Karpas-422 (cell line): ENCODE data around the gene MUC3A. TPM values are rescaled to one million over a fixed set of nuclear protein-coding genes. Genes with fewer than 3 reads are reported as not detected.
"Not testable (repeated sequence)": the region's sequence is repeated elsewhere in the genome, so short reads cannot be mapped to it uniquely, and the experiment has no call there.

Experiments used
- DNase-seq: peaks from one replicate; pipeline ENCODE4 v3.0.0-alpha.2; 2015
- H2AFZ ChIP-seq: fragments of 200-600 bp; sonication (generic); 2 replicates; pipeline ENCODE4 v1.6.1; 2014; ENCODE audit warnings: antibody characterized with exemption, low read length, mixed read lengths
- H3K27ac ChIP-seq: fragments of 200-600 bp; sonication (generic); 2 replicates; pipeline ENCODE4 v1.5.1; 2014; ENCODE audit warnings: mild to moderate bottlenecking, low read length, moderate library complexity
- H3K27me3 ChIP-seq: fragments of 200-600 bp; sonication (generic); 2 replicates; pipeline ENCODE4 v1.6.1; 2014; ENCODE audit warnings: low read length, mixed read lengths
- H3K36me3 ChIP-seq: fragments of 200-600 bp; sonication (generic); 2 replicates; pipeline ENCODE4 v1.6.1; 2014; ENCODE audit warnings: low read length, mixed read lengths; ENCODE audit not compliant: insufficient read depth
- H3K4me1 ChIP-seq: fragments of 200-600 bp; sonication (generic); 2 replicates; pipeline ENCODE4 v1.6.1; 2014; ENCODE audit warnings: mild to moderate bottlenecking, low read length, mixed read lengths
- H3K4me2 ChIP-seq: fragments of 200-600 bp; sonication (generic); 2 replicates; pipeline ENCODE4 v1.6.1; 2014; ENCODE audit warnings: low read length, low read depth, mild to moderate bottlenecking; ENCODE audit not compliant: poor library complexity, severe bottlenecking
- H3K4me3 ChIP-seq: fragments of 200-600 bp; sonication (generic); 2 replicates; pipeline ENCODE4 v1.5.1; 2014; ENCODE audit warnings: mild to moderate bottlenecking, antibody characterized with exemption, low read length, mixed read lengths
- H3K79me2 ChIP-seq: fragments of 200-600 bp; sonication (generic); 2 replicates; pipeline ENCODE4 v1.6.1; 2014; ENCODE audit warnings: mild to moderate bottlenecking, low read length, mixed read lengths
- H3K9ac ChIP-seq: fragments of 200-600 bp; sonication (generic); 2 replicates; pipeline ENCODE4 v1.6.0; 2014; ENCODE audit warnings: low read length
- H3K9me2 ChIP-seq: fragments of 200-600 bp; sonication (generic), shearing (Covaris generic); replicated peaks from 2 replicates; pipeline ENCODE4 v1.6.0; 2014; ENCODE audit warnings: mild to moderate bottlenecking, low read length, moderate library complexity; ENCODE audit not compliant: insufficient read depth
- H3K9me3 ChIP-seq: fragments of 300-700, 200-600 bp; sonication (generic); 2 replicates; pipeline ENCODE4 v1.6.1; 2014; ENCODE audit warnings: low read length, mixed read lengths
- H4K20me1 ChIP-seq: fragments of 200-600 bp; sonication (generic); 2 replicates; pipeline ENCODE4 v1.6.1; 2014; ENCODE audit warnings: mild to moderate bottlenecking, antibody characterized with exemption, low read length, low read depth; ENCODE audit not compliant: insufficient read depth
- total RNA-seq: library from RNA; depleted of rRNA; stranded (reverse); fragments of >200 nt; shearing (Covaris generic); gene quantifications from 2 replicates; pipeline ENCODE4 v1.2.3, GENCODE V29; 2014; ENCODE audit warnings: low replicate concordance

The MUC3A gene
- total RNA-seq, 1 experiment from 2014 or later, result not detected

DNA sequence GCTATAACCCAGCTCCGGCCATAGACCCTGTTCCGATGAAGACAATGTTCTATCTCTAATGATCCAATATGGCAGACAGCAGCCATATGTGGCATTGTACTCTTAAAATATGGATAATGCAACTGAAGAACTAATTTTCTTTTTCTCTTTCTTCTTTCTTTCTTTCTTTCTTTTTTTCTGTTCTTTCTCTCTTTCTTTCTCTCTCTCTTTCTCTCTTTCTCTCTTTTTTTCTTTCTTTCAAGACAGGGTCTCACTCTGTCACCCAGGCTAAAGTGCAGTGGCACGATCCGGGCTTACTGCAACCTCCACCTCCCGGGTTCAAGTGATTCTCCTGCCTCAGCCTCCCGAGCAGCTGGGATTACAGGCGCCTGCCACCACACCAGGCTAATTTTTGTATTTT is 13.2 kb upstream of the MUC3A start:
- H3K9me3 ChIP-seq, H3K4me3 ChIP-seq, H3K9ac ChIP-seq, H3K4me1 ChIP-seq, H4K20me1 ChIP-seq, DNase-seq, H3K4me2 ChIP-seq, H3K27me3 ChIP-seq, H3K9me2 ChIP-seq, H3K79me2 ChIP-seq, H3K36me3 ChIP-seq, H2AFZ ChIP-seq, H3K27ac ChIP-seq: not testable (repeated sequence)

DNA sequence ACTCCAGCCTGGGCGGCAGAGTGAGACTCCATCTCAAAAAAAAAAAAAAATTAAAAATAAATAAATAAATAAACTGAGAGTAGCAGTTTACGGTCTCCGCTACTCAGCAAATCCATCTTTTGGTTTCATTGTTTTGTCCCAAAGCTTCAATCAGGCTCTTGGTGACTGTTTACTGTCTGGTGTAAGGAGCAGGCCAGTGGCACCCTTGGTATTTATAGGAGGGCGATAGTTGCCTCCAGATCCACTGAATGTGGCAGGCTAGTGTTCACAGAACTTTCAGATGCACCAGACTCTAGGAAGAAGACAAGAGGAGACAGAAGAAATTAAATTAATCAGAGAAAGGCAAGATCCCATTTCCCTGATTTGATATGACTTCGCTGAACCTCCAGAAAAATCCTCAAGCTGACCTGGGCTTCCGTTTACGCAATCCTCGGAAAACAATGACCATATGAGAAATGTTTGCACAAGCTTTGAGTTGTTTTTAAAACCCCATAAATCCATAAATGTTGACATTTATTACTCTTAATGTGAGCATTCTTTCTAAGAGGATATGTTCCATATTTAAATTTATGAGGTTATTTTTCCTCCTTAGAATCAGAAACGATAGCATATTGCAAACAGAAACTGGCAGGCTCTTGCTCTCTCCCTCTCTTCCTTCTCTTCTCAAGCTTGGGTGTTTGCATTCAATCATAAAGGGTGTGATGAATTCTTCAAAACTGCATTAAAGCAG is 7.1 kb upstream of the MUC3A start:
- no peaks in the 10 kb centered on the region for H3K9me3 ChIP-seq
- H3K4me3 ChIP-seq, result no peak overlapping the region
- H3K9me2 ChIP-seq, result no peaks in the 10 kb centered on the region
- no peak overlapping the region for H3K4me2 ChIP-seq
- H4K20me1 ChIP-seq, result no peaks in the 10 kb centered on the region
- H3K27me3 ChIP-seq, result no peaks in the 10 kb centered on the region
- H3K9ac ChIP-seq, result no peak overlapping the region
- H3K4me1 ChIP-seq, result peaks cover 4% of the 10 kb centered on the region; the same call in 1 of the 2 replicates
- no peak overlapping the region for H3K27ac ChIP-seq
- H3K79me2 ChIP-seq, result no peaks in the 10 kb centered on the region
- no peak overlapping the region for H2AFZ ChIP-seq
- no peak for DNase-seq
- H3K36me3 ChIP-seq, result no peaks in the 10 kb centered on the region

DNA sequence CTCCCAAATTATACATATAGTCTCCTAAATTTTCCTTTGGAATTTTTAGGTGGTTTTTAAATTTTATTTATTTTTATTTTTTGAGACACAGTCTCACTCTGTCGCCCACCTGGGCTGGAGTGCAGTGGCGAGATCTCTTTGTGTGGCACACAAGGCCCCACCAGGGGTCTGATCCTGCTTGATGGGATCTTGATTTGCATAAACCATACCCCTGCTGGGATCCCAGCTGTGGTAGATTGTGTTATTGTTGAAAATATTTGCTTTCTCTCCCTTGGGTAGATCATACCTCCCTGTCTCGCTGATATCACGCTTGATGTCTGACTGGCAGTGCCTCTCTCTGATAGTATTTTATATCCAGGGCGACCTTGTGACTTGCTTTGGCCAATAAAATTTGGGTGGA is 5.6 kb upstream of the MUC3A start:
- Histone ChIP-seq H3K36me3 (no peaks in the 10 kb centered on the region), H3K27me3 (no peaks in the 10 kb centered on the region), H3K9me3 (no peaks in the 10 kb centered on the region), H3K4me2 (no peak overlapping the region), H3K4me3 (no peak overlapping the region), H3K4me1 (peaks cover 4% of the 10 kb centered on the region; the same call in 1 of the 2 replicates), H3K79me2 (no peaks in the 10 kb centered on the region), H2AFZ (no peak overlapping the region), H3K27ac (no peak overlapping the region), H3K9me2 (no peaks in the 10 kb centered on the region), H4K20me1 (no peaks in the 10 kb centered on the region), H3K9ac (no peak overlapping the region)
- no peak for DNase-seq

DNA sequence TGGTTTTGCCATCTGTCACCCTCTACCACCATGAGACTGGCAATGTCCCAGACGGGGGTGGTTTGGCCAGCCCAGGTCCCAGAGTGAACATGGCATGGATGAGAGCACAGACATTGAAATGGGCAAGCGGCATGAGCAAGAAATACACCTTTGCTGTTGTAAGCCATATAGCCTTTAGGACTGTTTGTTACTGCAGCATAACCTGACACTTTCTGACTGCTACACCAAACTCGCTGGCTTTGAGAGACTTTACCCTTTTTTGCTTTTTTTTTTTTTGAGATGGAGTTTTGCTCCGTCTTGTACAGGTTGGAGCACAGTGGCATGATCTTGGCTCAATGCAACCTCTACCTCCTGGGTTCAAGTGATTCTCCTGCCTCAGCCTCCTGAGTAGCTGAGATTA is 5.2 kb upstream of the MUC3A start:
- peaks cover 4% of the 10 kb centered on the region; the same call in 1 of the 2 replicates for H3K4me1 ChIP-seq
- H3K27ac ChIP-seq, result no peak overlapping the region
- no peaks in the 10 kb centered on the region for H3K79me2 ChIP-seq
- no peaks in the 10 kb centered on the region for H4K20me1 ChIP-seq
- no peak for DNase-seq
- H2AFZ ChIP-seq, result no peak overlapping the region
- no peak overlapping the region for H3K4me3 ChIP-seq
- H3K4me2 ChIP-seq, result no peak overlapping the region
- no peaks in the 10 kb centered on the region for H3K36me3 ChIP-seq
- H3K9ac ChIP-seq, result no peak overlapping the region
- H3K27me3 ChIP-seq, result no peaks in the 10 kb centered on the region
- no peaks in the 10 kb centered on the region for H3K9me3 ChIP-seq
- no peaks in the 10 kb centered on the region for H3K9me2 ChIP-seq

DNA sequence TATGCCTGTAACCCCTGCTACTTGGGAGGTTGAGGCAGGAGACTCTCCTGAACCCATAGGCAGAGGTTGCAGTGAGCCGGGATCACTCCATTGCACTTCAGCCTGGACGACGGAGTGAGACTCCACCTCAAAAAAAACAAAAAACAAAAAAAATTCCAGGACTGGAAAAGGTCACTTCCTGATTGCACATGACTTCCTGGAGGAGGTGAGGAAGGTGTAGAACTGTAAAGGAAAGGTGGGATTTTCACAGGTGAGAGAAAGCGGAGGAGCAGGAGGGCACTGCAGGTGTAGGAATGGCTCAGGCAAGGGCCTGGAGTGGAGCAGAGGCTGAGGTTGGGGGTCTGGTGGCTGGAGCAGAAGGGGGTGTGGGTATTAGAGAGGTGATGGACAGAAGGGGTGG is 3.2 kb upstream of the MUC3A start:
- Histone ChIP-seq H3K4me3 (no peak overlapping the region), H3K9me3 (no peaks in the 10 kb centered on the region), H3K9me2 (no peaks in the 10 kb centered on the region), H3K4me2 (no peak overlapping the region), H4K20me1 (no peaks in the 10 kb centered on the region), H3K36me3 (no peaks in the 10 kb centered on the region), H3K27ac (no peak overlapping the region), H3K79me2 (no peaks in the 10 kb centered on the region), H3K9ac (no peak overlapping the region), H3K27me3 (no peaks in the 10 kb centered on the region), H3K4me1 (peaks cover 4% of the 10 kb centered on the region; the same call in 1 of the 2 replicates), H2AFZ (no peak overlapping the region)
- DNase-seq, result no peak

GRCh38 chr7:100946766-100947365 is 2.5 kb upstream of the MUC3A start:
- no peaks in the 10 kb centered on the region for H4K20me1 ChIP-seq
- H3K9me2 ChIP-seq, result no peaks in the 10 kb centered on the region
- no peaks in the 10 kb centered on the region for H3K36me3 ChIP-seq
- H3K4me1 ChIP-seq, result peaks cover 4% of the 10 kb centered on the region; the same call in 1 of the 2 replicates
- H3K27me3 ChIP-seq, result no peaks in the 10 kb centered on the region; the same call in 1 of the 2 replicates
- no peaks in the 10 kb centered on the region for H3K9me3 ChIP-seq
- no peak overlapping the region for H3K27ac ChIP-seq
- H2AFZ ChIP-seq, result no peak overlapping the region
- no peak overlapping the region for H3K4me2 ChIP-seq
- no peak overlapping the region for H3K9ac ChIP-seq
- no peak for DNase-seq
- no peak overlapping the region for H3K4me3 ChIP-seq
- H3K79me2 ChIP-seq, result no peaks in the 10 kb centered on the region

GRCh38 chr7:100947792-100948191 is 1.5 kb upstream of the MUC3A start:
- H2AFZ ChIP-seq, result no peak overlapping the region
- H3K4me3 ChIP-seq, result no peak overlapping the region
- no peak overlapping the region for H3K4me2 ChIP-seq
- no peaks in the 10 kb centered on the region for H4K20me1 ChIP-seq
- DNase-seq, result no peak
- no peak overlapping the region for H3K9ac ChIP-seq
- H3K9me3 ChIP-seq, result no peaks in the 10 kb centered on the region
- peaks cover 4% of the 10 kb centered on the region; the same call in 1 of the 2 replicates for H3K4me1 ChIP-seq
- H3K36me3 ChIP-seq, result no peaks in the 10 kb centered on the region
- H3K27me3 ChIP-seq, result peaks cover 4% of the 10 kb centered on the region; the same call in 1 of the 2 replicates
- H3K27ac ChIP-seq, result no peak overlapping the region
- no peaks in the 10 kb centered on the region for H3K9me2 ChIP-seq
- no peaks in the 10 kb centered on the region for H3K79me2 ChIP-seq

DNA sequence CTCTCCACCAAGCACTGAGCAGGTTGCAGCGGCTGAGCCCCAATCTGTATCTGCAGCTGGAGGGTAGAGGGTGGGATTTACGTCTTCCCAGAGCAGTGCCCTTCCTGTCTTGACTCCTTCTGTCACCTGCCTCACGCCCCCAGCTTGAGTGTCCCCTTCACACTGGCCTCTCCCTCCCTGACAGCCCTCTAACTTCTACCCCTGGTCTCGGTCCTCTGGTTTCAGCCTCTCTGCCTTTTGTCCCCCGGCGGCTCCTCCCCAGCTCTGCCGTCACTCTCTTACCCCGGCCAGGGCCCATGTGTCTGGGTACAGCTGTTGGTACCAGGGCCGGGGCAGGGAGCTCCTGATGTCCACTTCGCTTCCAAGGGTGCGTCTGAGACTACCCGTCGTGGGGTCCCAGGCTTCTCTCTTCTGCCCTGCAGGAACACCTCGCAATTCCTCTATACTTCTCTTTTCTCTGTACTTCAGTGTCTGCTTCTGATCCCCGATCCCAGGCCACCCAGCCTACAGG is 654 bp downstream of the MUC3A start:
- Histone ChIP-seq H3K9me2 (no peaks in the 10 kb centered on the region), H4K20me1 (no peaks in the 10 kb centered on the region), H3K27me3 (peaks cover 4% of the 10 kb centered on the region; the same call in 1 of the 2 replicates), H3K27ac (no peak overlapping the region), H3K4me1 (peaks cover 4% of the 10 kb centered on the region; the same call in 1 of the 2 replicates), H3K4me2 (no peak overlapping the region), H3K4me3 (no peak overlapping the region), H3K79me2 (no peaks in the 10 kb centered on the region), H2AFZ (no peak overlapping the region), H3K9ac (no peak overlapping the region), H3K9me3 (no peaks in the 10 kb centered on the region), H3K36me3 (no peaks in the 10 kb centered on the region)
- DNase-seq, result no peak
